K562 (cell line): ENCODE results near the gene CEP89. TPM values are rescaled to one million over a fixed set of nuclear protein-coding genes. Genes with fewer than 3 reads are reported as not detected.

Source experiments
- CBFA2T3 ChIP-seq: fragments of 450-650 bp; IDR thresholded peaks from 2 replicates; pipeline ENCODE4 v1.6.1; 2017
- CBX5 ChIP-seq: IDR thresholded peaks from 2 replicates; pipeline ENCODE4 v1.6.1; 2014; ENCODE audit warnings: low read depth, borderline replicate concordance
- CREB3L1 ChIP-seq: fragments of 450-650 bp; IDR thresholded peaks from 2 replicates; pipeline ENCODE4 v1.6.1; 2014; ENCODE audit warnings: low read depth, mild to moderate bottlenecking, moderate library complexity, borderline replicate concordance
- ETV1 ChIP-seq: fragments of 450-650 bp; conservative IDR thresholded peaks from 2 replicates; pipeline ENCODE4 v1.6.1; 2016; ENCODE audit warnings: missing genetic modification characterization, control low read depth, low read depth, missing compliant biosample characterization
- EWSR1 ChIP-seq: fragments of 450-650 bp; IDR thresholded peaks from 2 replicates; pipeline ENCODE4 v1.6.1; 2018; ENCODE audit warnings: borderline replicate concordance, mild to moderate bottlenecking, low read depth, moderate library complexity; ENCODE audit not compliant: partially characterized antibody
- FOXK1 ChIP-seq: sonication (generic); formaldehyde crosslinking; IDR thresholded peaks from 2 replicates; pipeline ENCODE4 v1.8.0; 2022; ENCODE audit warnings: missing genetic modification reagents, mild to moderate bottlenecking, borderline replicate concordance
- GABPA ChIP-seq: fragments of 200-800 bp; sonication (Bioruptor generic); conservative IDR thresholded peaks from 2 replicates; pipeline ENCODE4 v1.6.1; 2016; ENCODE audit warnings: low read depth, missing genetic modification characterization, missing compliant biosample characterization
- HEY1 ChIP-seq: fragments of 250-450 bp; sonication (Bioruptor Pico); IDR thresholded peaks from 2 replicates; pipeline ENCODE4 v1.5.0; 2020; ENCODE audit warnings: mild to moderate bottlenecking, moderate library complexity, borderline replicate concordance
- HNRNPH1 ChIP-seq: fragments of 200-400 bp; formaldehyde crosslinking; optimal IDR thresholded peaks from 2 replicates; pipeline ENCODE3; 2017; ENCODE audit warnings: low read depth, mild to moderate bottlenecking, low read length, moderate library complexity
- HSF4 ChIP-seq: fragments of 250-450 bp; sonication (Bioruptor Pico); IDR thresholded peaks from 2 replicates; pipeline ENCODE4 v2.1.2; 2022; ENCODE audit warnings: mild to moderate bottlenecking, moderate library complexity, borderline replicate concordance
- IRF2 ChIP-seq: sonication (generic); formaldehyde crosslinking; IDR thresholded peaks from 2 replicates; pipeline ENCODE4 v1.8.1; 2022; ENCODE audit warnings: mild to moderate bottlenecking, missing genetic modification reagents
- KDM5B ChIP-seq: fragments of 200-600 bp; sonication (generic); IDR thresholded peaks from 2 replicates; pipeline ENCODE4 v1.6.1; 2012; ENCODE audit warnings: low read depth, mild to moderate bottlenecking, moderate library complexity, low read length, control low read depth, inconsistent platforms; ENCODE audit not compliant: insufficient replicate concordance
- MAX ChIP-seq: sonication (generic); formaldehyde crosslinking; IDR thresholded peaks from 2 replicates; pipeline ENCODE4 v1.9.0; 2022; ENCODE audit warnings: mild to moderate bottlenecking, missing genetic modification reagents
- MED1 ChIP-seq: sonication (generic); formaldehyde crosslinking; IDR thresholded peaks from 2 replicates; pipeline ENCODE4 v1.8.1; 2023; ENCODE audit warnings: missing genetic modification reagents, borderline replicate concordance
- MTA3 ChIP-seq: fragments of 450-650 bp; formaldehyde crosslinking; IDR thresholded peaks from 2 replicates; pipeline ENCODE4 v1.6.1; 2017; ENCODE audit warnings: mild to moderate bottlenecking, borderline replicate concordance
- NR1H2 ChIP-seq: sonication (generic); formaldehyde crosslinking; IDR thresholded peaks from 2 replicates; pipeline ENCODE4 v1.4.0; 2020; ENCODE audit warnings: mild to moderate bottlenecking, missing genetic modification reagents
- NUFIP1 ChIP-seq: fragments of 450-650 bp; IDR thresholded peaks from 2 replicates; pipeline ENCODE4 v1.6.1; 2018; ENCODE audit not compliant: partially characterized antibody
- OTX1 ChIP-seq: fragments of 450-650 bp; formaldehyde crosslinking; IDR thresholded peaks from 2 replicates; pipeline ENCODE4 v1.4.0; 2022; ENCODE audit warnings: mild to moderate bottlenecking
- POLR2A ChIP-seq: fragments of 450-650 bp; conservative IDR thresholded peaks from 2 replicates; pipeline ENCODE4 v1.6.1; 2016
- RBM17 ChIP-seq: fragments of 200-400 bp; formaldehyde crosslinking; IDR thresholded peaks from 2 replicates; pipeline ENCODE4 v1.6.1; 2017; ENCODE audit warnings: low read depth, mild to moderate bottlenecking, low read length, borderline replicate concordance
- RBM39 ChIP-seq: fragments of 200-400 bp; formaldehyde crosslinking; optimal IDR thresholded peaks from 2 replicates; pipeline ENCODE3; 2018; ENCODE audit warnings: low read depth, low read length
- RCOR1 ChIP-seq, 2 experiments: IDR thresholded peaks; 2 replicates each; pipeline ENCODE4 v1.6.1; 2012; ENCODE audit warnings: low read depth in 2 of 2, low read length in 2 of 2, borderline replicate concordance in 1 of 2, improper control_type of control experiment in 1 of 2
- TAF1 ChIP-seq: IDR thresholded peaks from 2 replicates; pipeline ENCODE4 v1.6.1; 2011; ENCODE audit warnings: mild to moderate bottlenecking, low read length, moderate library complexity; ENCODE audit not compliant: insufficient read depth, control insufficient read depth, severe bottlenecking; ENCODE audit errors: extremely low read depth
- TEAD2 ChIP-seq: fragments of 450-650 bp; IDR thresholded peaks from 2 replicates; pipeline ENCODE4 v1.6.1; 2016; ENCODE audit warnings: missing genetic modification characterization, control low read depth, missing compliant biosample characterization
- TEAD4 ChIP-seq, 2 experiments: sonication (generic) in 1 of 2; formaldehyde crosslinking in 1 of 2; IDR thresholded peaks; 2 replicates each; pipeline versions ENCODE4 v1.6.1 to v1.8.0; 2012 to 2022; ENCODE audit warnings: borderline replicate concordance in 1 of 2, inconsistent platforms in 1 of 2, low read length in 1 of 2, mild to moderate bottlenecking in 1 of 2, missing genetic modification reagents in 1 of 2
- TGIF2 ChIP-seq: sonication (generic); formaldehyde crosslinking; IDR thresholded peaks from 2 replicates; pipeline ENCODE4 v1.8.1; 2022; ENCODE audit warnings: mild to moderate bottlenecking, missing genetic modification reagents, moderate library complexity
- ZBTB7A ChIP-seq: IDR thresholded peaks from 2 replicates; pipeline ENCODE4 v1.6.1; 2011; ENCODE audit warnings: low read depth, mild to moderate bottlenecking, low read length, moderate library complexity, borderline replicate concordance; ENCODE audit not compliant: control insufficient read depth
- ZNF134 ChIP-seq: fragments of 250-450 bp; sonication (Bioruptor Pico); conservative IDR thresholded peaks from 2 replicates; pipeline ENCODE4 v1.4.0; 2020
- ZNF146 ChIP-seq: IDR thresholded peaks from one replicate; pipeline ENCODE4 v1.6.1; 2018; ENCODE audit warnings: missing compliant biosample characterization; ENCODE audit not compliant: unreplicated experiment
- ZNF707 ChIP-seq: fragments of 250-450 bp; sonication (Bioruptor Pico); conservative IDR thresholded peaks from 2 replicates; pipeline ENCODE4 v1.8.0; 2022; ENCODE audit warnings: inconsistent platforms, mild to moderate bottlenecking, moderate library complexity
- ZSCAN32 ChIP-seq: fragments of 450-650 bp; formaldehyde crosslinking; IDR thresholded peaks from 2 replicates; pipeline ENCODE4 v1.4.0; 2020; ENCODE audit warnings: mild to moderate bottlenecking, moderate library complexity
- polyA plus RNA-seq, 8 experiments: library from polyadenylated mRNA; depleted of rRNA in 4 of 8; stranded (reverse) in 5 of 8; unstranded in 3 of 8; fragments of >200 nt; fragmentation: Nextera tagmentation in 2 of 8; fragmentation: Illumina TruSeq in 1 of 8; extraction: Ambion mirVana in 2 of 8; extraction: Trizol in 1 of 8; gene quantifications; 2 replicates each; pipeline versions ENCODE4 v1.2.1 to v1.2.3, GENCODE V29; 2011 to 2014; ENCODE audit warnings: inconsistent platforms in 1 of 8, missing spikeins in 1 of 8
- total RNA-seq, 7 experiments: library from RNA; depleted of rRNA in 6 of 7; stranded (reverse); fragments of >200 nt in 6 of 7; fragmentation: Illumina TruSeq in 2 of 7; extraction: Trizol in 2 of 7; gene quantifications; 2 replicates each; pipeline versions ENCODE4 v1.2.1 to v1.2.3, GENCODE V29; 2011 to 2021; ENCODE audit warnings: low replicate concordance in 1 of 7

Gene CEP89
- total and polyA plus RNA-seq, 9 of the 15 experiments (the other 6 are each of a cell fraction or from before 2014, with no cell fraction given): 5.5 to 15.0 (median 7.2) TPM

- no peak for TF ChIP-seq CREB3L1
- peak; percentile 79 for TF ChIP-seq ZSCAN32 (CRISPR knock-in tag)
- no peak for TF ChIP-seq RBM17
- no peak for TF ChIP-seq TGIF2 (CRISPR knock-in tag)
- peak; percentile 54; the same call in 1 of the 2 replicates for TF ChIP-seq TEAD4 (IDR thresholded peaks at IDR 0.05; ENCODE audit: low read length)
- TF ChIP-seq TEAD4 (CRISPR knock-in tag; IDR thresholded peaks at IDR 0.05; ENCODE audit: borderline replicate concordance): no peak
- TF ChIP-seq ZNF707 (CRISPR knock-in tag): no peak
- TF ChIP-seq POLR2A: no peak
- no peak for TF ChIP-seq IRF2 (CRISPR knock-in tag)
- TF ChIP-seq NUFIP1: no peak
- TF ChIP-seq ZBTB7A: no peak
- no peak for TF ChIP-seq ZNF146 (CRISPR knock-in tag)
- TF ChIP-seq GABPA (tag): no peak
- TF ChIP-seq ETV1 (tag): no peak
- TF ChIP-seq CBFA2T3: peak; percentile 40
- TF ChIP-seq ZNF134 (CRISPR knock-in tag): peak; percentile 56; the same call in 1 of the 2 replicates
- TF ChIP-seq HSF4 (CRISPR knock-in tag): no peak
- no peak for TF ChIP-seq CBX5
- no peak for TF ChIP-seq KDM5B
- no peak for TF ChIP-seq TAF1
- no peak for TF ChIP-seq OTX1 (CRISPR knock-in tag)
- no peak for TF ChIP-seq EWSR1
- no peak for TF ChIP-seq MAX
- no peak for TF ChIP-seq HNRNPH1
- no peak for TF ChIP-seq TEAD2 (tag)
- no peak; the same call in 1 of the 2 replicates for TF ChIP-seq MTA3
- no peak for TF ChIP-seq FOXK1 (CRISPR knock-in tag)
- no peak for TF ChIP-seq RBM39
- no peak for TF ChIP-seq HEY1 (CRISPR knock-in tag)
- peak in 1 of 2 experiments; percentile 99; a peak in 2 of 4 replicates for TF ChIP-seq RCOR1 (IDR thresholded peaks at IDR 0.05; ENCODE audit: borderline replicate concordance in 1 of 2, low read depth in 2 of 2, low read length in 2 of 2)
- TF ChIP-seq NR1H2: no peak
- TF ChIP-seq MED1: no peak
Measured at GRCh38 chr19:32909257-32909656, 62.5 kb downstream of the CEP89 start (continued).
